K562 (cell line): Measurements from ENCODE around the gene MARCHF3. TPM values are rescaled to one million over a fixed set of nuclear protein-coding genes. Genes with fewer than 3 reads are reported as not detected.

Experiments used
- ARID2 ChIP-seq: fragments of 450-650 bp; IDR thresholded peaks from 2 replicates; pipeline ENCODE4 v1.6.1; 2017; ENCODE audit warnings: antibody characterized with exemption, mild to moderate bottlenecking
- BDP1 ChIP-seq: IDR thresholded peaks from 3 replicates; pipeline ENCODE4 v1.6.1; 2011; ENCODE audit not compliant: insufficient read length, insufficient read depth
- BHLHE40 ChIP-seq: IDR thresholded peaks from 2 replicates; pipeline ENCODE4 v1.6.1; 2011; ENCODE audit warnings: low read length, improper control_type of control experiment
- CBFA2T2 ChIP-seq: fragments of 450-650 bp; conservative IDR thresholded peaks from 2 replicates; pipeline ENCODE4 v1.6.1; 2017; ENCODE audit warnings: mild to moderate bottlenecking
- FUS ChIP-seq: fragments of 200-400 bp; formaldehyde crosslinking; optimal IDR thresholded peaks from 2 replicates; pipeline ENCODE3; 2017; ENCODE audit warnings: low read depth, low read length
- ILK ChIP-seq: fragments of 450-650 bp; IDR thresholded peaks from 2 replicates; pipeline ENCODE4 v1.6.1; 2016; ENCODE audit warnings: missing genetic modification characterization, low read depth, mild to moderate bottlenecking, missing compliant biosample characterization, moderate library complexity, borderline replicate concordance
- KAT7 ChIP-seq: sonication (generic); formaldehyde crosslinking; IDR thresholded peaks from 2 replicates; pipeline ENCODE4 v1.8.0; 2022; ENCODE audit warnings: missing genetic modification reagents, mild to moderate bottlenecking, borderline replicate concordance
- KLF10 ChIP-seq: fragments of 250-450 bp; sonication (Bioruptor Pico); IDR thresholded peaks from 2 replicates; pipeline ENCODE4 v1.6.1; 2021; ENCODE audit warnings: matching md5 sums
- NCOA6 ChIP-seq: fragments of 450-650 bp; IDR thresholded peaks from 2 replicates; pipeline ENCODE4 v1.6.1; 2017; ENCODE audit warnings: mild to moderate bottlenecking
- NFE2L1 ChIP-seq: fragments of 450-650 bp; IDR thresholded peaks from 2 replicates; pipeline ENCODE4 v1.6.1; 2016; ENCODE audit warnings: missing genetic modification characterization, low read depth, mild to moderate bottlenecking, missing compliant biosample characterization, moderate library complexity, borderline replicate concordance
- NONO ChIP-seq, 2 experiments: fragments of 200-400 bp in 1 of 2; fragments of 450-650 bp in 1 of 2; formaldehyde crosslinking in 1 of 2; IDR thresholded peaks; 2 replicates each; pipeline ENCODE4 v1.6.1; 2017; ENCODE audit warnings: low read depth in 2 of 2, mild to moderate bottlenecking in 2 of 2, moderate library complexity in 2 of 2, low read length in 1 of 2
- PREB ChIP-seq: sonication (generic); formaldehyde crosslinking; IDR thresholded peaks from 2 replicates; pipeline ENCODE4 v1.8.1; 2023; ENCODE audit warnings: mild to moderate bottlenecking, missing genetic modification reagents
- SIRT6 ChIP-seq: IDR thresholded peaks from one replicate; pipeline ENCODE4 v1.6.1; 2012; ENCODE audit warnings: low read depth, mild to moderate bottlenecking, control low read depth, inconsistent platforms, low read length, moderate library complexity
- SPI1 ChIP-seq: IDR thresholded peaks from 2 replicates; pipeline ENCODE4 v1.6.1; 2011; ENCODE audit warnings: low read depth, low read length, control low read depth, borderline replicate concordance
- YBX1 ChIP-seq: fragments of 450-650 bp; IDR thresholded peaks from 2 replicates; pipeline ENCODE4 v1.7.1; 2016; ENCODE audit warnings: mild to moderate bottlenecking
- ZC3H11A ChIP-seq: IDR thresholded peaks from 2 replicates; pipeline ENCODE4 v1.6.1; 2012; ENCODE audit warnings: low read depth, low read length, improper control_type of control experiment
- ZNF311 ChIP-seq: fragments of 250-450 bp; sonication (Bioruptor Pico); IDR thresholded peaks from 2 replicates; pipeline ENCODE4 v1.4.0; 2020; ENCODE audit warnings: mild to moderate bottlenecking, moderate library complexity
- ZNF785 ChIP-seq: fragments of 250-450 bp; sonication (Bioruptor Pico); IDR thresholded peaks from 2 replicates; pipeline ENCODE4 v1.4.0; 2020; ENCODE audit warnings: mild to moderate bottlenecking
- polyA plus RNA-seq, 8 experiments: library from polyadenylated mRNA; depleted of rRNA in 4 of 8; stranded (reverse) in 5 of 8; unstranded in 3 of 8; fragments of >200 nt; fragmentation: Nextera tagmentation in 2 of 8; fragmentation: Illumina TruSeq in 1 of 8; extraction: Ambion mirVana in 2 of 8; extraction: Trizol in 1 of 8; gene quantifications; 2 replicates each; pipeline versions ENCODE4 v1.2.1 to v1.2.3, GENCODE V29; 2011 to 2014; ENCODE audit warnings: inconsistent platforms in 1 of 8, missing spikeins in 1 of 8
- total RNA-seq, 7 experiments: library from RNA; depleted of rRNA in 6 of 7; stranded (reverse); fragments of >200 nt in 6 of 7; fragmentation: Illumina TruSeq in 2 of 7; extraction: Trizol in 2 of 7; gene quantifications; 2 replicates each; pipeline versions ENCODE4 v1.2.1 to v1.2.3, GENCODE V29; 2011 to 2021; ENCODE audit warnings: low replicate concordance in 1 of 7
- TF ChIP-seq, protein P1 (sequence below): fragments of 200-800 bp; sonication (Bioruptor generic); IDR thresholded peaks from 2 replicates; pipeline ENCODE4 v1.6.1; 2016; ENCODE audit warnings: missing genetic modification characterization, missing compliant biosample characterization
- TF ChIP-seq, protein P2 (sequence below): fragments of 150-350 bp; IDR thresholded peaks from 2 replicates; pipeline ENCODE4 v1.6.1; 2014; ENCODE audit warnings: low read depth, mild to moderate bottlenecking, low read length, borderline replicate concordance

The MARCHF3 gene
- total and polyA plus RNA-seq, 9 of the 15 experiments (the other 6 are each of a cell fraction or from before 2014, with no cell fraction given): 5.6 to 37.4 (median 16.5) TPM

GRCh38 chr5:126971455-126972031 lies 58.8 kb downstream of the MARCHF3 start (continued):
- TF ChIP-seq BHLHE40: 0 out of 2 replicates have a peak, but pooled peaks have one; percentile 28
- TF ChIP-seq PREB (CRISPR knock-in tag): no peak
- no peak for TF ChIP-seq ILK (tag)
- 0 out of 2 replicates have a peak, but pooled peaks have one; percentile 42 for TF ChIP-seq KAT7 (CRISPR knock-in tag)
- TF ChIP-seq, protein P1, sequence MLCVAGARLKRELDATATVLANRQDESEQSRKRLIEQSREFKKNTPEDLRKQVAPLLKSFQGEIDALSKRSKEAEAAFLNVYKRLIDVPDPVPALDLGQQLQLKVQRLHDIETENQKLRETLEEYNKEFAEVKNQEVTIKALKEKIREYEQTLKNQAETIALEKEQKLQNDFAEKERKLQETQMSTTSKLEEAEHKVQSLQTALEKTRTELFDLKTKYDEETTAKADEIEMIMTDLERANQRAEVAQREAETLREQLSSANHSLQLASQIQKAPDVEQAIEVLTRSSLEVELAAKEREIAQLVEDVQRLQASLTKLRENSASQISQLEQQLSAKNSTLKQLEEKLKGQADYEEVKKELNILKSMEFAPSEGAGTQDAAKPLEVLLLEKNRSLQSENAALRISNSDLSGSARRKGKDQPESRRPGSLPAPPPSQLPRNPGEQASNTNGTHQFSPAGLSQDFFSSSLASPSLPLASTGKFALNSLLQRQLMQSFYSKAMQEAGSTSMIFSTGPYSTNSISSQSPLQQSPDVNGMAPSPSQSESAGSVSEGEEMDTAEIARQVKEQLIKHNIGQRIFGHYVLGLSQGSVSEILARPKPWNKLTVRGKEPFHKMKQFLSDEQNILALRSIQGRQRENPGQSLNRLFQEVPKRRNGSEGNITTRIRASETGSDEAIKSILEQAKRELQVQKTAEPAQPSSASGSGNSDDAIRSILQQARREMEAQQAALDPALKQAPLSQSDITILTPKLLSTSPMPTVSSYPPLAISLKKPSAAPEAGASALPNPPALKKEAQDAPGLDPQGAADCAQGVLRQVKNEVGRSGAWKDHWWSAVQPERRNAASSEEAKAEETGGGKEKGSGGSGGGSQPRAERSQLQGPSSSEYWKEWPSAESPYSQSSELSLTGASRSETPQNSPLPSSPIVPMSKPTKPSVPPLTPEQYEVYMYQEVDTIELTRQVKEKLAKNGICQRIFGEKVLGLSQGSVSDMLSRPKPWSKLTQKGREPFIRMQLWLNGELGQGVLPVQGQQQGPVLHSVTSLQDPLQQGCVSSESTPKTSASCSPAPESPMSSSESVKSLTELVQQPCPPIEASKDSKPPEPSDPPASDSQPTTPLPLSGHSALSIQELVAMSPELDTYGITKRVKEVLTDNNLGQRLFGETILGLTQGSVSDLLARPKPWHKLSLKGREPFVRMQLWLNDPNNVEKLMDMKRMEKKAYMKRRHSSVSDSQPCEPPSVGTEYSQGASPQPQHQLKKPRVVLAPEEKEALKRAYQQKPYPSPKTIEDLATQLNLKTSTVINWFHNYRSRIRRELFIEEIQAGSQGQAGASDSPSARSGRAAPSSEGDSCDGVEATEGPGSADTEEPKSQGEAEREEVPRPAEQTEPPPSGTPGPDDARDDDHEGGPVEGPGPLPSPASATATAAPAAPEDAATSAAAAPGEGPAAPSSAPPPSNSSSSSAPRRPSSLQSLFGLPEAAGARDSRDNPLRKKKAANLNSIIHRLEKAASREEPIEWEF (CRISPR knock-in tag): no peak
- TF ChIP-seq CBFA2T2: peak; percentile 82
- TF ChIP-seq SIRT6: no peak
- 0 out of 2 replicates have a peak, but pooled peaks have one; percentile 36 for TF ChIP-seq NCOA6
- no peak for TF ChIP-seq NFE2L1 (tag)
- no peak for TF ChIP-seq KLF10 (CRISPR knock-in tag)
- TF ChIP-seq BDP1: no peak
- 0 out of 4 replicates have a peak, but pooled peaks of 1 of the 2 experiments have one; percentile 74 for TF ChIP-seq NONO (IDR thresholded peaks at IDR 0.05; ENCODE audit: low read depth in 2 of 2, low read length in 1 of 2)
- TF ChIP-seq, protein P2, sequence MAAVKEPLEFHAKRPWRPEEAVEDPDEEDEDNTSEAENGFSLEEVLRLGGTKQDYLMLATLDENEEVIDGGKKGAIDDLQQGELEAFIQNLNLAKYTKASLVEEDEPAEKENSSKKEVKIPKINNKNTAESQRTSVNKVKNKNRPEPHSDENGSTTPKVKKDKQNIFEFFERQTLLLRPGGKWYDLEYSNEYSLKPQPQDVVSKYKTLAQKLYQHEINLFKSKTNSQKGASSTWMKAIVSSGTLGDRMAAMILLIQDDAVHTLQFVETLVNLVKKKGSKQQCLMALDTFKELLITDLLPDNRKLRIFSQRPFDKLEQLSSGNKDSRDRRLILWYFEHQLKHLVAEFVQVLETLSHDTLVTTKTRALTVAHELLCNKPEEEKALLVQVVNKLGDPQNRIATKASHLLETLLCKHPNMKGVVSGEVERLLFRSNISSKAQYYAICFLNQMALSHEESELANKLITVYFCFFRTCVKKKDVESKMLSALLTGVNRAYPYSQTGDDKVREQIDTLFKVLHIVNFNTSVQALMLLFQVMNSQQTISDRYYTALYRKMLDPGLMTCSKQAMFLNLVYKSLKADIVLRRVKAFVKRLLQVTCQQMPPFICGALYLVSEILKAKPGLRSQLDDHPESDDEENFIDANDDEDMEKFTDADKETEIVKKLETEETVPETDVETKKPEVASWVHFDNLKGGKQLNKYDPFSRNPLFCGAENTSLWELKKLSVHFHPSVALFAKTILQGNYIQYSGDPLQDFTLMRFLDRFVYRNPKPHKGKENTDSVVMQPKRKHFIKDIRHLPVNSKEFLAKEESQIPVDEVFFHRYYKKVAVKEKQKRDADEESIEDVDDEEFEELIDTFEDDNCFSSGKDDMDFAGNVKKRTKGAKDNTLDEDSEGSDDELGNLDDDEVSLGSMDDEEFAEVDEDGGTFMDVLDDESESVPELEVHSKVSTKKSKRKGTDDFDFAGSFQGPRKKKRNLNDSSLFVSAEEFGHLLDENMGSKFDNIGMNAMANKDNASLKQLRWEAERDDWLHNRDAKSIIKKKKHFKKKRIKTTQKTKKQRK: no peak
- 0 out of 2 replicates have a peak, but pooled peaks have one; percentile 12 for TF ChIP-seq SPI1
- TF ChIP-seq ZNF311 (CRISPR knock-in tag): no peak
- no peak for TF ChIP-seq ZNF785 (CRISPR knock-in tag)
- TF ChIP-seq ARID2: no peak
- no peak for TF ChIP-seq YBX1
- no peak for TF ChIP-seq ZC3H11A
- TF ChIP-seq FUS: no peak
